GM19468 (cell line): Measurements from ENCODE around the gene C14orf132.

ENCODE experiments used
- ATAC-seq: cut with Tn5 transposase; IDR thresholded peaks from one replicate; pipeline ENCODE4 v1.9.1; 2021; ENCODE audit warnings: mild to moderate bottlenecking, moderate library complexity, moderate number of reproducible peaks; ENCODE audit not compliant: unreplicated experiment; ENCODE audit errors: extremely low read depth

The C14orf132 gene

DNA sequence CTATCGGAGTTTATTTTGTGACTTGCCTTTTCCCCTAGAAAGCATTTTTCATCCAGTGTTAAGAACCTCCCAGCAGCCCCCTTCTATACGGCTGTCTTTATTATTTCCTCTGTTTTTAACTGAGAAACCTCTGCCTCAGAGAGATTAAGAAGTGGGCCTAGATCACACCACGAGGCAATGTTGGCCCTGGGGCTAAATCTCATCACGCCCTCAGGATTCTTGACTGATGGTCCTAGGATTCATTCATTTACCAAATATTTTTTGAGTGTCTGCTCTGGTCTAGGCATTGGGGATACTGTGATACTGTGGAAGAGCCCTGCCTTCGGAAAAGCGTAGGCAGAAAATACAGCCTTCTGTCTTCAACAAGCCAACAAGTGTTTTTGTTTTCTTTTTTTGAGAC lies 42.1 kb downstream of the C14orf132 start:
- ATAC-seq = no peak

DNA sequence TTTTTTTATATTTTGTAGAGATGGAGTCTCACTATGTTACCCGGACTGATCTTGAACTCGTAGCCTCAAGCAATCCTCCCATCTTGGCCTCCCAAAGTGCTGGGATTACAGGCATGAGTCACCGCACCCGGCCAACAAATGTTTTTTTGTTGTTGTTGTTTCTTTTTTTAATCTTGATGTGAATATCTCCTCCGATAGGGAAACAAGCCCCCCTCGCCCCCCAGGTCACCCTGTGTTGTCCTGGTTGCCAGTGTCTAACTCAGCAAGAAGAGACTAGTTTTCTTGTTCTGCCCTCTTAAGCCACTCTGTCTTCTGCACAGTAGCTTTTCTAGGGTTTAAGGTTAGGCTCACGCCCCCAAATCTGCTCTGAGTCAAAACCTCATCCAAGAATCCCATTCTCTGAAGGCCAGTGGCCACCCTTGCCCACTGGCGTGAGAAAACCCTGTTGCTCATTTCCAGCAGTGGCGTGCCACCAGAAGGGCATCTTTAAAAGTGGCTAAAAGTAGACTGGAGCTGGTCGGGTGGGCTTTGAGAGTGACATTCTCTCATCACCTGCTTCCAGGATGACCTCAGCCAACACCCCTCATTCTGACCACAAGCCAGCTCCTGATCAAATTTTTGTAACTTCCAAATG lies 42.7 kb downstream of the C14orf132 start:
- no peak for ATAC-seq

DNA sequence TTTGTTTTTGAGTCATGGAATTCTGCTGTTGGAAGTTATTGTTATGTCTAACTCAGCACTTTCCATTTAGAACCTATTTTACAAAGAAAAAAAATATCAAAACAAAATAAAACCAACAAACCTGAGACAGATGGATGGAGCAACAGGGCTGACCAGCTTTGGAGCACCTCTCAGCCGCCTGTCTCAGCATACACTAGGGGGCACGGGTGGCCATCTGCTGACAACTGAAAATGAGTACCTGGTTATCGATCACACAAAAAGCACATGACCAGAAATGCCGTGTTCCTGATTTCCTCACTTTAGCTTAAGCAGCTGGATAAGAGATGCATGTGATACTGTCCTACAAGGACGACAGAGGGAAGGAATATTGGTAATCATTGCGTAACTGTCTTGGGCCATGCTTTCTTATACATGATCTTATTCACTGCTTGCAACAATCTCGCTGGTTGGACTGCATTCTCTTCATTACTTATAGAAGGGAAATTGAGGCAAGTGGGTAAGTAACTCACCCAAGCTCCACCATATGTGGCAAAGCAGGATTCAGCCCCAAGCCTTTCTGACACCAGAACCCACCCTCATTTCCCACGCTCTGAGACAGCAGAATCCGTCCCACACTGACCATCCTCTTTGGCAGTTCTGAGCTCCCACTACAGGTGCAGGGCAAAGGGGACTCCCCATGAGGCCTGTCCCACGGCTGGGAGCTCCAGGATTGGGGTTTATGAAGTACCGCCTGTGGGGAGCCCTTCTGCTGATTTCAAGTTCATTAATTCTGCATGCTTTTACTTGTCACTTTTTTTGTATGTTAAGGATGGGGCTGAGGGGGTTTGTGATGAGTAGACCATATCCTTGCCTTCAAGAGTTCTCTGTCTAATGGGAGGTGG lies 43.5 kb downstream of the C14orf132 start:
- ATAC-seq = no peak

DNA sequence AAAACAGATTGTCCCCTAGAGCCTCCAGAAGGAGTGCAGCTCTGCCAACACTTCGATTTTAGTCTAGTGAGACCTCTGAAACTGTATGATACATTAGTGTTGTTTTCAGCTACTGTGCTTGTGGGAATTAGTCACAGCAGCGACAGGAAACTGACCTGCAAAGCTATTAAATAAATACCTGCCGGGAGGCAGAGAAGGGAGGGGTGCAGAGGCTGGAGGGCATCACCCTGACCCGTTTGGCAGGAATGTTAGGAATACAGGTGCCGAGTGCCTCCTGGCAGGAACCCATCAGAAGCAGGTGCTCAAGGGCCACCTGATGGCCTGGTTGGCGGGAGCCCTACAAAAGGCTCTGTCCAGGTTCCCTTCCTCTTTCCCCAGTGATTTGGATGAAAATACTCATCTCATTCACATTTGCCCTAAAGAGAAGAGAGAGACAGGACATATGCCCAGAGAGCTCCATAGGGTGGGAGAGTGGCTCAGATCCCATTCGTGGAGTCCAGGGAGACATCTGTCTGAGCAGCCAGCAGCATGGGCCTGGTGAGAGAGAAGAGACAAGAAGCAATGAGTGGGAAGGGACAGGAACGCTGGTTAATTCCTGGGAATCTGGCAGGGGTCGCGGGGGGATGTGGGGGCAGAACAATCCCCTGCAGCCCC lies 44.6 kb downstream of the C14orf132 start:
- no peak for ATAC-seq

DNA sequence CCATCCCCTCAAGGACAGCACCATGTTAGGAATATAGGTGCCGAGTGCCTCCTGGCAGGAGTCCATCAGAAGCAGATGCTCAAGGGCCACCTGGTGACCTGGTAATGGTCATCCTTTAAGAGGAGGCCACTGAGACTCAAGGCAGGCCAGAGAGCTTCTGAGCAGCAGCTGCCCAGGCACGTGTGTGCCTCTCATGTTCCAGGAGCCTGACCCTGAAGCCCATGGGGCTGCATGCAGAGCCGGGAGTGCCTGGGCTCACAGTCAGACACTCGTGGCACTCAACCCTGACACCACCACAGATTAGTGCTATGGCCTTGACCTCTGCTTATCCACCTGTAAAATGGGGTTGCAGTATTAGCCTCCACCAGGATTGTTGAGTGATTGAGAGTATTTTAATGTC lies 45.6 kb downstream of the C14orf132 start:
- ATAC-seq = no peak

DNA sequence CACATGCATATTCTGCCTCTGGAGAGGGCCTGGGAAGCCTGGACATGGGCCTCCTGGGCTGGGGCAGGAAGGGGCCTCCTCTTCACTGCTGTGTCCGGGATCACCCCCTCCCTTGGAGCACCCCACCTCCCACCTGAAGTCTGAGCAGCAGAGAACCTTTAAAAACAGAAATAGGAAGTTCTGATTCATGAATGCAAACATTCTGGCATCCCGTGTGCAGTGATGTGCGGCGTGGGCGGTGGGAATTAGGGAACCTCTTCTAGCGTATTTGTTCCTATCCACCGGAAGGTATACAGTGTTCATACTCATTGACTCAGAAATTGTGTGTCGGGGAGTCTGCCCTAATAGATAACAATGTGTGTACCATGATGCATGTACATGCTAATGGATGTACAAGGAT lies 46.2 kb downstream of the C14orf132 start:
- ATAC-seq = no peak

DNA sequence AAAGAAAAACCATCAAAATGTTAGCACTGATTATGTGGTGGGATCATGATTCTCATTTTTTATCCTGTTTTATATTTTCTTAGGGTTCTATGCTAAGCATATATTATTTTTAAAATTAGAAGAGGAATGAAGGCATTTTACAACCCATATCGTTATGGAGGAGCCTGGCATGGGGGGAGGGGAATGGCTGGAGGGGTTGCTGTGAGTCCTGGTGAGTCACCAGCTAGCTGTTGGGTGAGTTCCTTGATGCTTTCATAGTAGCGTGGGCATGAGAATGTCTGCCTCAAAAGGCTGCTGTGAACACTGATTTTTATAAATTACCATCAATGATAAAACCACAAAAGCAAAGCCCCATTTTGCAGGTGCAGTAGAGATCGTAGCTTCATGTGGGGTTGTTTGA lies 46.9 kb downstream of the C14orf132 start:
- ATAC-seq = no peak

DNA sequence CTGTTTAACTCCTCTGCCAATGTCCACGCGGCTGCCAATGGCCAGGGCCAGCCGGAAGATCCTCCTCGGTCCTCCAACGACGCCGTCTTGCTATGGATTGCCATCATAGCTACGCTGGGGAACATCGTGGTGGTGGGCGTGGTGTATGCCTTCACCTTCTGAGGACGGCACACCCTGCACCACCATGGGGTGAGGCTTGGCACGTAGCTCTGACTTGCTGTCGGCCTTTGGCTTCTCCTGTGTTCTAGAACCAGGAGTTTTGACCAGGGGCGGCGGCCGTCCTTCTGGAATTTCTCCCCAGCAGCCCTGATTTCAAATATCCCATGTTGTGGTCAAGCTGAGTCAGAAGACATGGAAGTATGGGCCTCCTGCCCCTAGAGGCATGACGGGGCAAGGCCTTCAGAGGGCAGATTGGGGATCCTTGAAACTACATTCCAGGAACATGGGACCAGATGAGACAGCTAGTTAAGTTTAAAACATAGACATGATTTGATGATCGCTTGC lies 47.5 kb downstream of the C14orf132 start:
- no peak for ATAC-seq

DNA sequence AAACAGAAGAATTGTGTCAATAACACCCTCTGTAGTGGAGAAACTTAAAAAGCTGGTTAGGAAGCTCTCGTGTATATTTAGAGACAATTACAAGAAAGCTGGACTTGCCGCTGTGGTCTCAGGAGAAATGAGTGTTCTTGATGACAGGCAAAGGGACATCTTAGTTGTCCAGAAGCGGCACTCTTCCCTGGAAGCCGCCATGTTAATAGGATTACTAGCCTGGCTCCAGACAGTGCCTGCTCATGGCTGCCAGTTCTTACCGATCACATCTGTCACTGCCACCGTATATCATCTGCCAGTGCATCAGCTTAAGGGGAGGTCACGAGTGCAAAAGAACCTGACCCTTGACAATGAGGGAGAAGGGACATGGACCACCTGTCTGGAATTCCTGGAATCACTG lies 48.9 kb downstream of the C14orf132 start:
- no peak for ATAC-seq

DNA sequence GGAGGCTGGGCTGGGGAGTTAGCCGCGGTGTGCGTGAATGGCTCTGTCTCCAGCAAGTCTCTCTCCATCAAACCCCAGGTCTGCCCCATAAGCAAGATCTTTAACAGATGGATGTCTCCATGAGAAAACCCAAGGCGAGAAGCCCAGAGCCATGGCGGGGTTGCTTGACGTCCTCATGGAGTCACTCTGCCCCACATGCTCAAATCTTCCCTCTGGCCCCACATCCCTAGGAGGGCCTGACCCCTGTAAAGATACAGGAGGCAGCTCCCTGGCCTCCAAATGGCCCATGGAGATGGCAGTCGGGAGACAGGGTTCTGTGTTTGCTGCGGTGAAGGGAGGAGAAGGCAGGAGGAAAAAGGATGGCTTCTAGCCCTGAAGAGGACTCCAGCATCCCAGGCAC lies 49.3 kb downstream of the C14orf132 start:
- ATAC-seq = no peak

DNA sequence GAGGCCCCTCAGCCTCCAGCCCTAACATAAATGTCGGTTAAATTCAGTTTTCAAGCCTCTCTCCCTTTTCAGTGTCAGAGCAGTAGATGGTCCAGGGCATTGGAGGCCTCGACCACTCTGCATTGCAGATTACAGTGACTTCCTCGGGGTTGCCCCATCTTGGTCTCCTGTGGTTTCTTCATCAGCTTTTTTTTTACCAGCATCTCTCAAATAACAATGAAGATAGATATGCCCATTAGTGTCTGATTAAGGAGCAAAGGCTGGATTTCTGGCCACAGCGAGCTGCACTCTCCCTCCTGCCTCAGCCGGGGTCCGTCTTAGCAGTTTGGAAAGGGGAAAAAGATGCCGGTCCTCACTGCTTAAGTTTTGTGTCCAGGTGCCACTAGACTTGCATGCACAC lies 49.7 kb downstream of the C14orf132 start:
- ATAC-seq = no peak

DNA sequence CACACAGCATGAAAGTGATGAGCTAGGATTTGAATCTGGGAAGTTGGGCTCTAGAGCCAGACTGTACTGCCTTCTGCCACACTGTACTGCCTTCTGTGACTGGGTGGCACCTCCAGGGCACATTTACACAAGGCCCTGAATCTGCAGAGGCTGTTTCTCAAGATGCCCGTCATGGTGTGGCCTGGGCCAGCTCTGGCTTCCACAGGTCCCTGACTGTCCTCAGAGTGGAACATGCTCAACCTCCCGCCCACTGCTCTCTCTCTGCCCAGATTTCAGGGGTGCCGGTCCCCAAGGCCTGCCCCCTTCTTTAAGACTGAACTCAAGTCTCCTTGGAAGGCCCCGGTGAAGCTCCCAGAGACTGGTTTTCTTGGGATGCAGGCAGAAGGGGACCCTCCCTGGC lies 50.2 kb downstream of the C14orf132 start:
- no peak for ATAC-seq

DNA sequence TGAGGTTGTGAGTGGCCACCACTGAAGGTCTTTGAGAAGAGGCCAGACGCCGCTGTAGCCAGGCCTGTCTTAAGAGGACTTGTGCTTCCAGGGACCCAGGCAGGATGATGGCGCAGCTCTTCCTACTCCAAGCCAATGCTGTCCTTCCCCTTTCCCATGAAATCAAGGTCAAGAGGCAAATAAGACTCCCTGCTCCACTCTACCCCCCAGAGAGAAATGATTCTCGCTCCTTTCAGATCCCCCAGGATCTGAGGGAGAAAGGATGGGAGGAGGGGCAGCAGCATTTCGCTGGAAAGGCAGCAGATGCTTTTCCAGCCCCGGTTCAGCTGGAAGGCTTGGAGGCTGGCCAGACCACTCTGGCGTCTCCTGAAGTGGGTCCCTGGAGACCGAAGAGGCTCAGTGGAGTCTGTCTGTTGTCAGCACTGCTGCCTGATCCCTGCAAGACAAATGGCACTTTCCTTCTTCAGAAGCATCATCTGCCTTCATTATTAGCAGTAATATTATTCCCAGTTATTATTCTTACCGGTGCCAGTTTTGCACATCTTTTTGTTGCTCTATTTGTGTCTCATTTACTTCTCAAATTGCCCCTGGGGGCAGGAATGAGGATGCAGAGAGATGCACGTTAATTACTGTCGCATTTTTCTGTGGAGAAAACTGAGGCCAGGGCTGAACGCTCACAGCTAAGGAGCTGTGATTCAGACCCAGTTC lies 51.4 kb downstream of the C14orf132 start:
- ATAC-seq = no peak

DNA sequence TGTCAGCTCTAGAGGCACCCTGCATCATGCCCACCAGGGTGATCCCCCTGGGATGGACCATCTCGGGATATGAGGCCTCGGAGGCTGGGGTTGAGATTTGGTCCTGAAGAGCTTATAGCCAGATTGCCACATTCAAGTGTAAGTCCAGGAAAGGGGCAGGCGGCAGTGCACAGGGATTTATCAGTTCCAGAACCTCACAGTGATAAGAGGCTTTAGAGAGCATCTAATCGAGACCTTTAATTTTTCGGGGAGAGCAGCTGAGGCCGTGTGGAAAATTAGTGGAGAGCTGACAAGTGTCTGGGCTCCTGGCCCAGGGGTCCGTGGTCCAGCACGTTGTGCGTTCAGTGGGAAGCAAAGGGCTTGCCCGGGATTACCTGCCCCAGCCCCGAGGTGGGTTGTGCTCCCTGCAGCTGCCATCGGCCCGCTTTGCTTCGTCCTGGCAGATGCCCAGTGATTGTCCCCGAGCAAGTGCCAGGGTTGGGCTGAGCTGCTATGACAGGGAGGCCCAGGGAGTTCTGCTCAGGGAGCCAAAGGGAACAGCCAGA lies 52.1 kb downstream of the C14orf132 start:
- no peak for ATAC-seq

DNA sequence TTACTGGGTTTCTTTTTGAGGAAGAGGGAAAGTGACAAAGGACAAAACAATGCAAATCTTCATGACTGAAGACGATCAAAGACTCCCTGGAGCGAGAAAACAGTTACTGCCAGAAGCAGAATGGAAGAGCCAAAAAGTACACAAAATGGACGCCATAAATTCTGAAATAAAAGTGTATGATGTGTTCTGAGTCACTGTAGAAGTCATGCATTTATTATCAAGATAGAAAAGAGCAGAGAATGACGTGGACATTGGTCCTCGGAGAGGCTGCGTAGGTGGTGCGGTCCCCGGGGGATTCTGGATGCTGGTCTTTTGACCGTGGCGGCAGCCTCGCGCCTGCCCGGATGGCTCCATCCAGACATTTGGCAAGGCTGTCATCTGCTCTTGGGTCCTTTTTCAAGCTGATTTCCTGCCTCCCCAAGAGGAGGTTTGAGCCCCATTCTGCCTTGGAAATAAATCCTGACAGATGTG lies 52.8 kb downstream of the C14orf132 start:
- no peak for ATAC-seq

DNA sequence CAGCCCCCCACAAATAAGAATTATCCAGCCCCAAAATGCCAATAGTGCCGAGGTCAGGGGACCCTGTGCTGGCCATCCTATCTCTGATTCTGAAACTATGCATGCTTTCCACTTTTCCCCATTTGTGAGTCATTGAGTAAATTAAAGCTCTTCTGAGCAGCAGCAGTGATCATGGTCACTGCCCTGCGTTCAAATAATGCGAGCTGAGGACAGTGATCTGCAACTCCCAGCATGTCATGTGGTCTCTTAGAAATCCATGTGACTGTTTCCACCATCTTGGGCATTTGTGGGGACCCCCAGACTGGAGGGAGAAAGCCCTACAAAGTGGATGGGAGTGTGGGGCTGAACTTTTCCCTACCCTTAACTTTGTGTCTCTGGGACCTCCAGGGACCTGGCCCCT lies 53.8 kb downstream of the C14orf132 start:
- no peak for ATAC-seq

DNA sequence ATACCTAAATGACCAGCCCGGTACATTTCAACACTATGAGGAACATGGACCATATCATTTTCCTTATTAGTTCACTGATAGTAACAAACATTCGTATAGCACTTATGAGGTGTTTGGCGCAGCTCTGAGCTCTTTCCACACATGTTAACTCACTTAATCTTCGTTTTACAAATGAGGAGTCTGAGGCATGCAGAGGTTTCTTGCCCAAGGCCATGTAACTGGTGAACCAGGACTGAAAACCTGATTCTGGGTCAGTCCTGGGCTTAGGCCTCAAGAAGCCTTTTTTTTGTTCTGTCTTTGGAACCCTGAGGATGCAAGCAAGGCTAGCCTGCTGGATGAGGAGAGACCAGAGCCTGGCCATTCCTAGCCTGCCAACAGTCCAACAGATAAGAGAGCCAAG lies 55.0 kb downstream of the C14orf132 start:
- no peak for ATAC-seq

DNA sequence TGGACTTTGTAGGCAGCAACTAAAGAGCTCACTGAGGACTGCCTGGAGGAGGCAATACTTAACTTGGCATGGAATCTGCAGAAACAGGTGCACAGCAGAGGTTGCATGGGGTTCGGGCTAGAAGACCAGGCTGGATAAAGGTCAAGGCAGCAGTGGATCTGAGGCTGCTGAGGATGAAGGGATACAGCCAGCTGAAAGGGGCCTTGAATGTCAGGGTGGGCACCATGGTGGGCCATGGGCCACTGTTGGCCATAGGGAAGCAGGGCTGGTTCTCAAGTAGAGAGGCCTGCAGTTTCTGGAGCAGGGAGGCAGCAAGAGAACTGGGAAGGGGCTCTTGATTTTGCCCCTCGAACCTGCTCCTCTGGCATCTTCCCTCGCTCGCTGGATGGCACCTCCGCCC lies 55.5 kb downstream of the C14orf132 start:
- ATAC-seq = no peak

DNA sequence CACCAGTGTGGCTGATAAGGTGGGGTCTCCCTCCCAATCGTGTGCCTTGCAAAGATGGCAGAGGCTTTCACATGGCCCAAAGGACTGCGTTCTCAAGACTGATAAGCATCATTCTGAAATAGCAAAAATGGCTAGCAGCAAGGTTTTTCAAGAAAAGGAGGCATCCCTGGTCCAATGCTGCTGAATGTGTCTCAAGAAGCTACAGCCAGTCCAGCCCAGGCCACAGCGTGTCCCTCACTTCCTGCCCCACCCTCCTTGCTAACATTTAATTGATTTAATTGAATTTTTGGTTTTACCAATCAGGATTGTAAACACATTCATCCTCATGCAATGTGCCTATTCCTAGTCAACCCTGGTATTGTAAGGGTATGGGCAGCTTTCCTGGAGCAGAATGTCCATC lies 55.9 kb downstream of the C14orf132 start:
- ATAC-seq = no peak
